ENCODE measurements around the gene USP9X. TPM values are rescaled to one million over a fixed set of nuclear protein-coding genes. Genes with fewer than 3 reads are reported as not detected.

USP9X gene
- total and polyA plus RNA-seq, 3 donors from 2014 or later: 50.8 to 161 (median 135) TPM

DNA sequence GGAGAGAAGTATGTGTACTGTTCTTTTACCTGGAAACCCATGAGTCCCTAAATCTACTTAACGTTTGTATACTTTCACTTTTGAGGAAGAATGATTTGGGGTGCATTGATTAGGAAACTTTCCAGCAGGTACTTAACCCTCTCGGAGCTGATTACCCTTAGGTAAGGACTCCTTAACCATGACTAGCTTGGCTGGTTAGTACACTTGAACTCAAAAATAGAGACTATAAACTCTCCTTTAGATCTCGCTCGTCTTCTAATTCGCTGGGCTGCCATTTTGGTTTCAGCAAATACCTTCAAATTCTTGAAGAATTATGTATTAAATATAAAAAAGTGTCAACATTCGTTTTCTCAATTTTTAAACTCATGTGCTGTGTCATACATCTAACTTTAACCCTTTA, 2.0 kb downstream of the USP9X start:
- Histone ChIP-seq H3K27ac (peak overlapping the region; percentile 97), H3K36me3 (ENCODE audit: low read depth, missing control alignments) (no peaks in the 10 kb centered on the region), H3K4me1 (no peaks in the 10 kb centered on the region), H3K27me3 (no peaks in the 10 kb centered on the region), H3K4me3 (peak overlapping the region; percentile 77 to 94), H3K9me3 (no peaks in the 10 kb centered on the region)
- TF ChIP-seq POLR2A (IDR thresholded peaks at IDR 0.05): no peak
- TF ChIP-seq, protein P1, sequence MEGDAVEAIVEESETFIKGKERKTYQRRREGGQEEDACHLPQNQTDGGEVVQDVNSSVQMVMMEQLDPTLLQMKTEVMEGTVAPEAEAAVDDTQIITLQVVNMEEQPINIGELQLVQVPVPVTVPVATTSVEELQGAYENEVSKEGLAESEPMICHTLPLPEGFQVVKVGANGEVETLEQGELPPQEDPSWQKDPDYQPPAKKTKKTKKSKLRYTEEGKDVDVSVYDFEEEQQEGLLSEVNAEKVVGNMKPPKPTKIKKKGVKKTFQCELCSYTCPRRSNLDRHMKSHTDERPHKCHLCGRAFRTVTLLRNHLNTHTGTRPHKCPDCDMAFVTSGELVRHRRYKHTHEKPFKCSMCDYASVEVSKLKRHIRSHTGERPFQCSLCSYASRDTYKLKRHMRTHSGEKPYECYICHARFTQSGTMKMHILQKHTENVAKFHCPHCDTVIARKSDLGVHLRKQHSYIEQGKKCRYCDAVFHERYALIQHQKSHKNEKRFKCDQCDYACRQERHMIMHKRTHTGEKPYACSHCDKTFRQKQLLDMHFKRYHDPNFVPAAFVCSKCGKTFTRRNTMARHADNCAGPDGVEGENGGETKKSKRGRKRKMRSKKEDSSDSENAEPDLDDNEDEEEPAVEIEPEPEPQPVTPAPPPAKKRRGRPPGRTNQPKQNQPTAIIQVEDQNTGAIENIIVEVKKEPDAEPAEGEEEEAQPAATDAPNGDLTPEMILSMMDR (IDR thresholded peaks at IDR 0.05): no peak
- 5 to 12% methylated on average over 6 of the region's 6 CpGs for WGBS, 2 donors
- intact Hi-C loops (cut with DNase I; ENCODE audit: low total_unique reads): no loop called here
- DNase-seq: no peak

DNA sequence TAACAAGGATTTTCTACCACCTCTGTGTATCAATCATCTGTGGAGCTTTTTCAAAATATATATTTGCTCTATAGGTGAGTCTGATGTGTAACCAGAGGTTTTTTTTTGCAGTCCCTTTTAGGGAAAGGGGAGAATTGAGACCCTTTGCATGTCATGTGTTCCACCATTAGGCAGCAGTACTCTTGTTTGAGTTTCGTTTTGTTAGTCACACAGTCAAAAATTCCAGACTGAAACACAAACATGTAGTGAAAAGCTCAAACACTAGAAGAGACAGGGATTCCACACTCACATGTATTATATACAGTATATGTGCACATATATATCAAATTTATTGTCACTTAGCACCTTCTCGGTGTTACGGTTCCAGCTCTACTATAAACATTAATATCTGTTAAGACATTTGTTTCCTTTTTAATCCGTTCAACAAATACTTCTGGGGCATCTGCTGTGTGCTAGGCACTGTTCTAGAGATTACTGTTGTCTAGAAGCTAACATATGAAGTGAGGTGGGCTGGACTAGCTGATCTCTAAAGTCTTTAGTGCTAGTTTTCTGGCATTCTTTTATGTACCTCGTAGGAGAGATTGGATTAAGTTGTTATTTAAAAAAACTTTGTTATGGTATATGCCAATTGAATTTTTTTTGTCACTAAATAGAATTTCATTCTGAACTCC, 5.5 kb downstream of the USP9X start:
- no peak for DNase-seq
- Histone ChIP-seq H3K4me3 (no peak overlapping the region), H3K36me3 (ENCODE audit: low read depth, missing control alignments) (no peaks in the 10 kb centered on the region), H3K9me3 (no peaks in the 10 kb centered on the region), H3K4me1 (no peaks in the 10 kb centered on the region), H3K27me3 (no peaks in the 10 kb centered on the region), H3K27ac (no peak overlapping the region)
- WGBS, 2 donors: 33 to 36% methylated on average over 5 of the region's 5 CpGs
- no peak for TF ChIP-seq POLR2A (IDR thresholded peaks at IDR 0.05)
- TF ChIP-seq, protein P1 (IDR thresholded peaks at IDR 0.05): no peak
- intact Hi-C loops (cut with DNase I; ENCODE audit: low total_unique reads): no loop called here

DNA sequence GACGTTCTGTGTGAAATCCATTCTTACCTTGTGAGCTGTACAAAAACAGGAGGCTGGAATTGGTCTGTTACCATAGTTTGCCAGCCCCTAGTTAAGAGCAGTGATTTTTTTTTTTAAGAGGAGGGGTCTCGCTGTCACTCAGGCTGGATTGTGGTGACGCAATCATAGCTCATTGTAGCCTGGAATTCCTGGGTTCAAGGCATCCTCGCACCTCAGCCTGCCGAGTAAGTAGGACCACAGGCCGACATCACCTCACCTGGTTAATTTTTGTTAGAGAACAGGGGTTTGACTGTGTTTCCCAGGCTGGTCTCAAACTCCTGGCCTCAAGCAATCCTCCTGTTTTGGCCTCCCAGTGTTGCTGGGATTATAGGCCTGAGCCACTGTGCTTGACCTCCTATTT, 7.5 kb downstream of the USP9X start:
- intact Hi-C loops (cut with DNase I; ENCODE audit: low total_unique reads): no loop called here
- Histone ChIP-seq H3K27ac (no peak overlapping the region), H3K27me3 (no peaks in the 10 kb centered on the region), H3K9me3 (no peaks in the 10 kb centered on the region), H3K4me1 (no peaks in the 10 kb centered on the region), H3K36me3 (ENCODE audit: low read depth, missing control alignments) (no peaks in the 10 kb centered on the region), H3K4me3 (no peak overlapping the region)
- TF ChIP-seq, protein P1 (IDR thresholded peaks at IDR 0.05): no peak
- no peak for TF ChIP-seq POLR2A (IDR thresholded peaks at IDR 0.05)
- DNase-seq: no peak
- WGBS, 2 donors: 72 to 78% methylated on average over 5 to 6 of the region's 6 CpGs

DNA sequence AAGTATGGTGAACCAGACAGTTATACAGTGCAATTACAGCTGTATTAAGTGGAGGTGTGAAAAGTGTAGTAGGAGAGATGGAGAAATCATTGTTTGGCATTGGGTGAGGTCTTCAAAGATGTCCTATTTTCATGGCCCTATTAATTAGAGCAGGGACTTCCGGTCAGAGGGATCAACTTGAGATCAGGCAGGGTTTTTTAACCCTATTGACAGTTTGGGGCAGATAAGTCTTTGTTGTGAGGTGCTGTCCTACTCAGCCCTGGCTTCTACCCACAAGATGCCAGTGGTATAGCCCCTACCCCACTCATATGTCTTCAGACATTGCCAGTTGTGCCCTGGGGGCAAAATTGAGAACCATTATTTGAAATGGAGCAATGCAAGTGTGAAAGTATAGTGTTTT, 9.9 kb downstream of the USP9X start:
- no peak overlapping the region for H3K27ac ChIP-seq
- no peaks in the 10 kb centered on the region for H3K9me3 ChIP-seq
- intact Hi-C loops (cut with DNase I; ENCODE audit: low total_unique reads): no loop called here
- no peaks in the 10 kb centered on the region for H3K4me1 ChIP-seq
- 40 to 78% methylated on average over 1 of the region's 1 CpG for WGBS, 2 donors
- H3K27me3 ChIP-seq: no peaks in the 10 kb centered on the region
- TF ChIP-seq, protein P1 (IDR thresholded peaks at IDR 0.05): no peak
- no peak for TF ChIP-seq POLR2A (IDR thresholded peaks at IDR 0.05)
- no peaks in the 10 kb centered on the region for H3K36me3 ChIP-seq (ENCODE audit: low read depth, missing control alignments)
- H3K4me3 ChIP-seq: no peak overlapping the region
- no peak for DNase-seq

DNA sequence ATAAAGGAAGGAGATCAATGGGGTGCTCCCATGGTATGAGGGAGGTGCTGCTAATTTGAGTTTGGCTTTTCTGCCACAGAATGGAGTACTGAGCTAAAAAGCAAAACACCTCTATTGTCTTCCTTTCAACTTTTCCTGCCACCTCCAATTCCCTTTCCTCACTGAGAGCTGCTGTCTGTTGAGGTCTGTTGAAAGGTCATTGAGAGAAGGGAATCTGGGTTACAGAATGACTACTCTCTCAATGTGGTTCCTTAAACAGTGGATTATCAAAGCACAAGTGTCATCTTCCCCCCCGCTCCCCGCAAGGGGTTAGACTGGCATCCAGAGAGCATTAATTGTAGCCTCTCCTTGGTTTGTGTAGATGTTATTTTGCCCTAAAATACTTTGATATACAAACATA, 10.7 kb downstream of the USP9X start:
- TF ChIP-seq, protein P1 (IDR thresholded peaks at IDR 0.05): no peak
- no peak for TF ChIP-seq POLR2A (IDR thresholded peaks at IDR 0.05)
- Histone ChIP-seq H3K36me3 (ENCODE audit: low read depth, missing control alignments) (no peaks in the 10 kb centered on the region), H3K27ac (no peak overlapping the region), H3K27me3 (no peaks in the 10 kb centered on the region), H3K4me1 (no peaks in the 10 kb centered on the region), H3K4me3 (no peak overlapping the region), H3K9me3 (no peaks in the 10 kb centered on the region)
- intact Hi-C loops (cut with DNase I; ENCODE audit: low total_unique reads): no loop called here
- no peak for DNase-seq
- WGBS, 2 donors: 77 to 86% methylated on average over 2 of the region's 2 CpGs
